ENCODE data around the gene SSBP3.

The SSBP3 gene

DNA sequence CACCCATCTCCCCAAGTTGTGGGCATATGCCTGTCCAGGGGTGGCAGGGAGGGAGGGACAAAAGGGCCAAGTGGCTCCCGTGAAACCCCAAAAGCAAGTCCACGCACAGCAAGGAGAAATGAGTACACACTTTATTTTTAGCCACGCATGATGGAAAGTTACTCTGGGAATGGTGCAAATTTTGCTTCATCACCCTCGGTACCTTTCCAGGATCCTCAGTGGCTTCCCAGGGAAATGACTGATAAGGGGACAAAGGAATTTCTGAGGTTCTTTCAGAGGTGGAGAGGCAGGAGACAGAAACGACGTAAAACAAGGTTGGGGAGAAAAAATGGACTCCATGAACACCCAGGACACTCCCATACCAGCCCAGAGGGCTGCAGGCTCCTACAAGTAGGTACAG, 65.8 kb downstream of the SSBP3 start:
- TF ChIP-seq, protein P1, sequence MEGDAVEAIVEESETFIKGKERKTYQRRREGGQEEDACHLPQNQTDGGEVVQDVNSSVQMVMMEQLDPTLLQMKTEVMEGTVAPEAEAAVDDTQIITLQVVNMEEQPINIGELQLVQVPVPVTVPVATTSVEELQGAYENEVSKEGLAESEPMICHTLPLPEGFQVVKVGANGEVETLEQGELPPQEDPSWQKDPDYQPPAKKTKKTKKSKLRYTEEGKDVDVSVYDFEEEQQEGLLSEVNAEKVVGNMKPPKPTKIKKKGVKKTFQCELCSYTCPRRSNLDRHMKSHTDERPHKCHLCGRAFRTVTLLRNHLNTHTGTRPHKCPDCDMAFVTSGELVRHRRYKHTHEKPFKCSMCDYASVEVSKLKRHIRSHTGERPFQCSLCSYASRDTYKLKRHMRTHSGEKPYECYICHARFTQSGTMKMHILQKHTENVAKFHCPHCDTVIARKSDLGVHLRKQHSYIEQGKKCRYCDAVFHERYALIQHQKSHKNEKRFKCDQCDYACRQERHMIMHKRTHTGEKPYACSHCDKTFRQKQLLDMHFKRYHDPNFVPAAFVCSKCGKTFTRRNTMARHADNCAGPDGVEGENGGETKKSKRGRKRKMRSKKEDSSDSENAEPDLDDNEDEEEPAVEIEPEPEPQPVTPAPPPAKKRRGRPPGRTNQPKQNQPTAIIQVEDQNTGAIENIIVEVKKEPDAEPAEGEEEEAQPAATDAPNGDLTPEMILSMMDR (IDR thresholded peaks at IDR 0.05; ENCODE audit: insufficient read depth, low read depth, low read length, missing control alignments), result no peak
- H3K4me3 ChIP-seq (ENCODE audit: low read depth, low read length), result no peak overlapping the region
- no peak for DNase-seq (ENCODE audit: low read depth)

DNA sequence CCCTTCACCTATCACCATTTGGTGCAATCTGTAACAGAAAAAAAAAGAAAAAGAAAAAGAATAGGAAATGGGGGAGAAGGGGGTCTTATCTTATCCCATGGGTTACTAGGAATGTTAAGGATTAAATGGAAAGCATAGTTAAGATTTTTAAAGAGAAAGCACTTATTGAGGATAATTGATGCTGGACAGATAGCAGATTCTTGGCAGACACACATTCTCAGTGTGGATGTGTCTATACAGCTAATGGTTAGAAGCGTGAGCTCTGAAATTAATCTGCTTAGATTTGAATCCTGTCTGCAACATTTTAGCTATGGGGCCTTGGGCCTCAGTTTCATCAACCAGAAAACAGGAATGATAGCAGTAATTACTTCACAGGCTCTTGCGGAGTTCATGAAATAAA, 67.1 kb downstream of the SSBP3 start:
- no peak for DNase-seq (ENCODE audit: low read depth)
- H3K4me3 ChIP-seq (ENCODE audit: low read depth, low read length), result no peak overlapping the region
- TF ChIP-seq, protein P1 (IDR thresholded peaks at IDR 0.05; ENCODE audit: insufficient read depth, low read depth, low read length, missing control alignments), result no peak

DNA sequence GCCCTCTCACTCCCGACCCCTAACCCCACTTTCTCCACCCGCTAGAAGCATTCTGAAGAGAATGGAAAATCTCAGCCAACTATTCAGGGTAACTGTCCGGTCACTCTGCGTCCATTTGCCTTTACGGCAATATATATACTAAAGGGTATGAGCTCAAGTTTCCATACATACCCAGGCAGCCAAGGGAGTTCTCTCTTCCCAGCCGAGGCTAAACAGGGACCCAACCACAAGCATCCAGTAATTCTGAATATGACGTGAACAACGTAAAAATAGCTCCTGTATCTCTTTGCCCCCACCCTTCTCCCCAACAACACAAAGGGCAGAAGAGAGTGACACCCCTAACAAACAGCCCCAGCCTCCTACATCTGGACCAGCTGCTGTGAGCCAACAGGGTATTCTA, 67.7 kb downstream of the SSBP3 start:
- DNase-seq (ENCODE audit: low read depth), result no peak
- TF ChIP-seq, protein P1 (IDR thresholded peaks at IDR 0.05; ENCODE audit: insufficient read depth, low read depth, low read length, missing control alignments), result no peak
- H3K4me3 ChIP-seq (ENCODE audit: low read depth, low read length), result no peak overlapping the region

DNA sequence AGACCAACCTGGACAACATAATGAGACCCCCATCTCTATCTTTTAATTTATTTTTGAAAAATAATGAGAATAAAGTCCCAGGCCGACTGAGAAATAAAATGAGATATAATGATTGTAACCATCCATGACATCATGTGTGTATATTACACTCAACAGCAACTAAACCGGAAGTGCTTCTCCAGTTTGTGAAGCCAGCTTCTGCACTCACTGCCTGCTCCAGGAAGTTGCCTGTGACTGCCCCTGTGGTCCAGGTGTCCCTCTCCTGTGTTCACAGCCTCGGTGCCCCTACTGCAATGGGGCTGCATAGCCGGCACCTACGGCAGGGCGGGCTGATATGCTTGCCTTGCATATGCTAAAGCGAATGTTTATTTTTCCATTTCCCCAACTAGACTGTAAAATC, 68.3 kb downstream of the SSBP3 start:
- TF ChIP-seq, protein P1 (IDR thresholded peaks at IDR 0.05; ENCODE audit: insufficient read depth, low read depth, low read length, missing control alignments), result no peak
- no peak overlapping the region for H3K4me3 ChIP-seq (ENCODE audit: low read depth, low read length)
- no peak for DNase-seq (ENCODE audit: low read depth)

DNA sequence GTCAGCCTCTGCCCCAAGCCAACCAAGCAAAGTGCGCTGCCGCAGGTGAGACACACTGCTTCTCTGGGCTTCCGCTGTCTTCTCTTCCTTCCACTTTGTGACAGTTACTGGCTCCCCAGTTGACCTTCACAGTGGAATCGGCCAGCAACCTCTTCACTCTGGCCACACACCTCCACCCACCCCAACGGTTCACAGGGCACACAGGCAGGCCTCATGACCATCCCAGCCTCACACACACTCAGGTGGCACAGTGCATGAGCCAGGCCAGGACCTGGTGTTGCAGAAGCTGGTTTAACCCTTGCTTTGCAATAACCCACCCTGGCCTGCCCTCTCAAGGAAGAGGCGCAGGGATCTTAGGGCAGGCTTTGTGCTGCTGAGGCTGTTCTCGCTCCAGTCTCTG, 69.2 kb downstream of the SSBP3 start:
- TF ChIP-seq, protein P1 (IDR thresholded peaks at IDR 0.05; ENCODE audit: insufficient read depth, low read depth, low read length, missing control alignments), result no peak
- H3K4me3 ChIP-seq (ENCODE audit: low read depth, low read length), result no peak overlapping the region
- DNase-seq (ENCODE audit: low read depth), result no peak

DNA sequence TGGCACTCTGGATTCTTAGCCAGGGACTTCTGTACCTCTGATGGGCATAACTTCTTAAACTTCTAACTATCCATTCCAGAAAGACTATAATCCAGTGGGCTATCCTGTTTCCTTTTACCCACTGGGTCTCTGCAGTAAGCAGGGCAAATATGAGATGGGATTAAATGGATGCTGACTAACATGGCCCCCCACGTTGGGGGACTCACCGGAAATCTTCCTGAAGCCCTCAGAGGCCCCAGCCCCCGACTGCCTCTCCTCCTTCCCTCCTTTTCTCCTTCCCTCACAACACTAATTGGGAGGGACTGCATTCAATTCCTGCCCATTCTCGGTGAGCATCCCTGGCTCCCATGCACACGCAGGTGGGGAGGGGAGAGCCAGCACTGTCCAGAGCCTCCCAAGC, 70.1 kb downstream of the SSBP3 start:
- TF ChIP-seq, protein P1 (IDR thresholded peaks at IDR 0.05; ENCODE audit: insufficient read depth, low read depth, low read length, missing control alignments), result no peak
- no peak for DNase-seq (ENCODE audit: low read depth)
- no peak overlapping the region for H3K4me3 ChIP-seq (ENCODE audit: low read depth, low read length)

DNA sequence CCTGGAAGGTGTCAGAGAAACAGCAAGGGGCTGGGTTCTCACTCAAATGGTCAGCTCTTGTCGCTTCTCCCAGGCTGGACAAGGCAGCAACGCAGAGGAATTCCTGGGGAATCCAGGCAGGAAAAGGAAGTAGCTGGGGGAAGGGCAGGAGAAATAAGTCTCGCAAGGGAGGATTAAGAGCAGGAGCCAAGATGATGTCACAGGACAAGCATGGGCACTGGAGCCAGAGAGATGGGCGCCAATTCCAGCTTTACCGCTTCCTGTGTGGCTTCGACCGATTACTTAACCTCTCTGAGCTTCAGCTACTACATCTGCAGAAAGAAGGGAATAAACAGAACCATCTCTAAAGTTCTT, 70.5 kb downstream of the SSBP3 start:
- H3K4me3 ChIP-seq (ENCODE audit: low read depth, low read length), result no peak overlapping the region
- TF ChIP-seq, protein P1 (IDR thresholded peaks at IDR 0.05; ENCODE audit: insufficient read depth, low read depth, low read length, missing control alignments), result no peak
- no peak for DNase-seq (ENCODE audit: low read depth)
